AG10803 (cell line): ENCODE data around the gene RNPS1.
"Not testable (repeated sequence)": the region's sequence is repeated elsewhere in the genome, so short reads cannot be mapped to it uniquely, and the experiment has no call there.

Experiments used
- DNase-seq: peaks from one replicate; pipeline ENCODE4 v3.0.0; 2010; ENCODE audit warnings: low read depth
- H3K4me3 ChIP-seq: 2 replicates; pipeline ENCODE4 v1.5.1; 2011; ENCODE audit warnings: mild to moderate bottlenecking, low read length, control low read depth
- TF ChIP-seq, protein P1 (sequence below): conservative IDR thresholded peaks from 2 replicates; pipeline ENCODE4 v1.5.1; 2011; ENCODE audit warnings: mild to moderate bottlenecking, low read length, control low read depth, inconsistent platforms

The RNPS1 gene

GRCh38 chr16:2243781-2244180, 24.1 kb downstream of the RNPS1 start:
- DNase-seq, result no peak
- no peak overlapping the region for H3K4me3 ChIP-seq
- TF ChIP-seq, protein P1, sequence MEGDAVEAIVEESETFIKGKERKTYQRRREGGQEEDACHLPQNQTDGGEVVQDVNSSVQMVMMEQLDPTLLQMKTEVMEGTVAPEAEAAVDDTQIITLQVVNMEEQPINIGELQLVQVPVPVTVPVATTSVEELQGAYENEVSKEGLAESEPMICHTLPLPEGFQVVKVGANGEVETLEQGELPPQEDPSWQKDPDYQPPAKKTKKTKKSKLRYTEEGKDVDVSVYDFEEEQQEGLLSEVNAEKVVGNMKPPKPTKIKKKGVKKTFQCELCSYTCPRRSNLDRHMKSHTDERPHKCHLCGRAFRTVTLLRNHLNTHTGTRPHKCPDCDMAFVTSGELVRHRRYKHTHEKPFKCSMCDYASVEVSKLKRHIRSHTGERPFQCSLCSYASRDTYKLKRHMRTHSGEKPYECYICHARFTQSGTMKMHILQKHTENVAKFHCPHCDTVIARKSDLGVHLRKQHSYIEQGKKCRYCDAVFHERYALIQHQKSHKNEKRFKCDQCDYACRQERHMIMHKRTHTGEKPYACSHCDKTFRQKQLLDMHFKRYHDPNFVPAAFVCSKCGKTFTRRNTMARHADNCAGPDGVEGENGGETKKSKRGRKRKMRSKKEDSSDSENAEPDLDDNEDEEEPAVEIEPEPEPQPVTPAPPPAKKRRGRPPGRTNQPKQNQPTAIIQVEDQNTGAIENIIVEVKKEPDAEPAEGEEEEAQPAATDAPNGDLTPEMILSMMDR, result no peak

- no peak for DNase-seq
- no peak overlapping the region for H3K4me3 ChIP-seq
- TF ChIP-seq, protein P1, result no peak
Measured at GRCh38 chr16:2243031-2243528, 24.8 kb downstream of the RNPS1 start.

DNA sequence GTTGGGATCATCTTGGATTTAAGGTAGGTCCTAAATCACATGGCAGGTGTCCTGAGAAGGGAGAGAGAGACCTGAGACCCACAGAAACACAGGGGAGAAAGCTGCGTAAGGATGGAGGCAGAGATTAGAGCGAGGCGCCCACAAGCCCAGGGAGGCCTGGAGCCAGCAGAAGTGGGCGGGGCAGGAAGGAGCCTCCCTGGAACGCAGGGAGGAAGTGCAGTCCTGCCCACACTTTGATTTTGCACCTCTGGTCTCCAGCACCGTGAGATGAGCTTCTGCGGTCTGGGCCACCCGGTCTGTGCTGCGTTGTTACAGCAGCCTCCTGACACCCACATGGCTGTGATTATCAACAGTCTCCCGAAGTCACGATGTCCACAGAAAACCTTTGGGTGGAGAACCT, 25.3 kb downstream of the RNPS1 start:
- no peak for DNase-seq
- TF ChIP-seq, protein P1, result no peak
- H3K4me3 ChIP-seq, result no peak overlapping the region

DNA sequence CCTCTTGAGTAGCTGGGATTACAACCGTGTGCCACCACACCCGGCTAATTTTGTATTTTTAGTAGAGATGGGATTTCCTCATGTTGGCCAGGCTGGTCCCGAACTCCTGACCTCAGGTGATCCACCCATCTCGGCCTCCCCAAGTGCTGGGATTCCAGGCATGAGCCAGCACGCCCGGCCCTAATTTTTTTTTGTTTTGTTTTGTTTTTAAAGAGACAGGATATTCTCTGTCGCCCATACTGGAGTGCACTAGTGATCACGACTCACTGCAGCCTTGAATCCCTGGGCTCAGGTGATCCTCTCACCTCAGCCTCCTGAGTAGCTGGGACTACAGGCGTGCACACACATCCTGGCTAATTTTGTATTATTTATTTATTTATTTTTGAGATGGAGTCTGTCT, 27.6 kb downstream of the RNPS1 start:
- H3K4me3 ChIP-seq, DNase-seq: not testable (repeated sequence)

DNA sequence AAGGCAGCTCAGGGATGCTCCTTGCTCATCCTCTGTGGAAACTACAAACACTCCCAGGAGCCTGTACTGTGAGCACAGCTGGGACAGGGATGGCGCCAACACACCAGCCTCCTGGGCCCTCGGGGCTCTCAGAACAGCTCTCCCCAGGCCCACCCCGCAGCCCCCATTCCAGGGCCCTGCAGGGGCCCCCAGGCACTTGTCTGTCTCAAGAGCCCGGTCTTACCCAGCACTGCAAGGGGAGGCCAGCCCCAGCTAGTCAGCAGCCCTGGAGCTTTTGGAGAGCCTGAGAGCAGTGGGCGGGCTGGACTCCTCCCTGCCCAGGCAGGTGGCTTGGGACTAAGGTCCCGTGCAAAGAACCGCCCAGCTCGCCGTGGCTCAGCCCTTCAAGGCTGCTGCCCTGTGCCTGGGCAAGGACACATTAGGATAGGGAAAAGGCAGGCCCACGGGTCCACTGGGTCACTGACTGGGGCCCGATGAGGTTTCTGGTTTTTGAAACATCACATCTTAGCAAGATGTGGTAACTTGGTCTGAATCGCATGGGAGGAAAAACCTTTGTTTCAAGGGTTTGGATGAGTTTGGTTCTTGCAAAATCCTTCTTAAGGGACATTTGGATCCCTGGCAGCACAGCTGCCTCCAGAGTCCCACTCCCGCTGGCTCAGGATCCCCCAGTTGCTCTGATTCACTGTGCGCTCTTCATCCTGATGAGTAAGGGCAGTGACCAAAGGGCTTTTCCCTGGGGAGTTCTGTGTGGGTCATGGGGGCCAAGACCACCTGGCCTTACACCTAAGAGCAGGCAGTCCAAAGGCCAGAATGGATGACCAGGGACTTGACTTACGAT, 28.9 kb downstream of the RNPS1 start:
- TF ChIP-seq, protein P1, result no peak
- DNase-seq, result no peak
- H3K4me3 ChIP-seq, result no peak overlapping the region

DNA sequence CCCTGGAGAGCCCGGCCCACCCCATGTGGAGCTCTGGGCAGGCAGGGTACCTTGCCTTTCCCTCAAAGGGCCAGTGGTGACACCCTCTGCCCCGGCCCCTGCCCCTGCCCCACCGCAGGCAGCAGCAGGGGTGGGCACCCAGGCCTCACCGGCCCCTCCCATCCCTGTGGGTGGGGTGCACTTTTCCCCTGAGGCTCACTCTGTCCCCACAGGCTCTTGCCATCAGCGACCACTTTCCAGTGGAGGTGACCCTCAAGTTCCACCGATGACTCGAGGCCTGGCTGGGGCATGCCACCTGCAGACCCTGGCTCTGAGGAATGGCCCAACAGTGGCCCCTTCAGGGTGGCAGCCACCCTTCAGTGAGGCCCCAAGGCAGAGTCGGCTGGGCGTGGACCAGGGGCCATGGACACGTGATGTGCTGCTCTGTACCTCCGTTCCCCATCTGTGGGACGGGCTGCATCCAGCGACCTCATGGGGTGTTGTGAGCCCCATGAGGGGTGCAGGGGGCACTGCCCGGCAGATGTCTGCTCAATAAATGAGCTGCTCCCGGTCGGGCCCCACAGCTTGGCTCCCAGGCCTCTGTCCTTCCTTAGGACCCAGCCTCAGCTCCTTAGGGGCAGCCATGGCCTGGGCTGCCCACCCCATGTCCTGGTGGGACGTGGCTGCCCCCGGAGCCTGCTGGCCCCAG, 29.6 kb downstream of the RNPS1 start:
- no peak for DNase-seq
- H3K4me3 ChIP-seq, result no peak overlapping the region
- TF ChIP-seq, protein P1, result no peak

GRCh38 chr16:2237493-2238149, 30.3 kb downstream of the RNPS1 start:
- H3K4me3 ChIP-seq, result no peak overlapping the region
- TF ChIP-seq, protein P1, result no peak
- no peak for DNase-seq
